ENCODE results near the gene MAGEA4. TPM values are rescaled to one million over a fixed set of nuclear protein-coding genes. Genes with fewer than 3 reads are reported as not detected.
"Not testable (repeated sequence)": the region's sequence is repeated elsewhere in the genome, so short reads cannot be mapped to it uniquely, and the experiment has no call there.

MAGEA4 gene
- total RNA-seq, 2 experiments from 2014 or later: not detected

DNA sequence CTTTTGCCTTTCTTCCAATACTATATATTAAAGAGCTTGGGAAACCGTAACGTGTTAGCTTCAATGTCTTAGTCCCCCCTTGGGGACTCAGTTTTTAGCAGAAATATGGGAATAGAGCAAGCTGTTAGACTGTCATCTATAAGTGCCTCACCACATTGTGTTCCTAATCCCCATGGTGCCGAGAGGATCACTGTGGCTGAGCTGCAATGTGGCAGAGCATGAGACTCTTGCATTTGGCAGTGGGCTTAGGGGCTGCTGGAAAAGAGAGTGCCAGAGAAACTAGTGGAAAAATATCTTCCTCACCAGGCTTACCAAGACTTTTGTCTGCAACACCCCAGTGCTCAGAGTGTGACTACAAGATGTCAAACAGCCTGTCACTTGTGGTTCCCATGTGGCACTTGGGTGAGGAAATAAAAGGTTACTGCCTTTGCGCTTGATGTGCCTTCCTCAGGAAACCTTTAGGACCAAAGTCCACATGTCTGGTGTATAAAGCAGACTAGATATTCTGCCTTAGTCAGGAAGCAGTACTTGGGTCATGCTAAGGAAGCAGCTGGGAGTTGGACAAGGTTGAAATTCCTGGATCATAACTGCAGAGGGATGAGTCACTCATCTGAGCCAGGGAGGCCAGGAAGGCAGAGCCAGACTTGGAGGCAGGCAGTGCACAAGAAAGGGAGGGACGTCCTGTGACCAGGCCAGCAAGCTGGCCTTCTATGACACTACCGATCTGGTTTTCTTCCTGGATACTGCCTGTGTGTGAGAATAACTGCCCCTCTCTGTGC lies 9.7 kb upstream of the MAGEA4 start:
- CTCF ChIA-PET: no interaction called here
- no peak for DNase-seq
- POLR2A ChIA-PET: no interaction called here
- Mint-ChIP-seq H3K36me3 (no peaks in the 10 kb centered on the region), H3K27me3 (no peaks in the 10 kb centered on the region), H3K27ac (no peak overlapping the region), H3K9me3 (no peaks in the 10 kb centered on the region), H3K4me3 (no peak overlapping the region), H3K4me1 (ENCODE audit: low read depth) (no peaks in the 10 kb centered on the region)
- intact Hi-C loops (cut with micrococcal nuclease): no loop called here

GRCh38 chrX:151904989-151905388 lies 7.7 kb upstream of the MAGEA4 start:
- Mint-ChIP-seq H3K9me3 (no peaks in the 10 kb centered on the region), H3K27ac (no peak overlapping the region), H3K27me3 (no peaks in the 10 kb centered on the region), H3K4me1 (ENCODE audit: low read depth) (no peaks in the 10 kb centered on the region), H3K4me3 (no peak overlapping the region), H3K36me3 (no peaks in the 10 kb centered on the region)
- DNase-seq: no peak
- ChIA-PET CTCF (no interaction called here), POLR2A (no interaction called here)
- intact Hi-C loops (cut with micrococcal nuclease): no loop called here

DNA sequence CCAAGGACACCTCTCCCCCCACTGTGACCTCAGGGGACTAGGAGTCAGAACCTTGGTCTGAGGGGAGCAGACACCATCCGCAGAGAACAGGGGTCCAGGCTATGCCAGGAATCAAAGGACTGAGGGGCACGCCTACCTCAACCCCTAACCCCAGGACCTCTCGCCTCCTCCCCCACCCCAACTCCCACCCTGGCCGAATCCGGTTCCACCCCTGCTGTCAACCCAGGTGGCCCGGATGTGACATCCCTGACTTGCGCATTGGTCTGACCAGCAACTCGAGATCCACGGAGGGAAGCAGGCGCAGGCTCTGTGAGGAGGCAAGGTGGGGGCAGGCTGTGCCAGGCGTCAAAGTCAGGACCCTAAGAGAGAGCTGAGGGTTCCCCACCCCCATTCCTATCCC lies 468 bp upstream of the MAGEA4 start:
- DNase-seq: no peak
- ChIA-PET POLR2A (no interaction called here), CTCF (no interaction called here)
- intact Hi-C loops (cut with micrococcal nuclease): no loop called here
- no peaks in the 10 kb centered on the region for H3K9me3 Mint-ChIP-seq
- no peak overlapping the region for H3K27ac Mint-ChIP-seq
- no peaks in the 10 kb centered on the region for H3K36me3 Mint-ChIP-seq
- no peak overlapping the region for H3K4me3 Mint-ChIP-seq
- H3K27me3 Mint-ChIP-seq: no peaks in the 10 kb centered on the region
- H3K4me1 Mint-ChIP-seq (ENCODE audit: low read depth): no peaks in the 10 kb centered on the region

- H3K27ac Mint-ChIP-seq; DNase-seq; intact Hi-C loops (cut with micrococcal nuclease); H3K4me3 Mint-ChIP-seq; H3K4me1 Mint-ChIP-seq (ENCODE audit: low read depth); CTCF ChIA-PET; POLR2A ChIA-PET; H3K9me3 Mint-ChIP-seq; H3K36me3 Mint-ChIP-seq; H3K27me3 Mint-ChIP-seq: not testable (repeated sequence)
These were observed 6.0 kb downstream of the MAGEA4 start for GRCh38 chrX:151918736-151919135.

- Mint-ChIP-seq H3K27ac (no peak overlapping the region), H3K4me3 (no peak overlapping the region), H3K36me3 (no peaks in the 10 kb centered on the region), H3K27me3 (no peaks in the 10 kb centered on the region), H3K4me1 (ENCODE audit: low read depth) (no peaks in the 10 kb centered on the region), H3K9me3 (no peaks in the 10 kb centered on the region)
- DNase-seq: no peak
- POLR2A ChIA-PET: no interaction called here
- intact Hi-C loops (cut with micrococcal nuclease): no loop called here
- CTCF ChIA-PET: no interaction called here
These were observed 6.9 kb downstream of the MAGEA4 start for GRCh38 chrX:151919610-151920009.

GRCh38 chrX:151920101-151920500 lies 7.4 kb downstream of the MAGEA4 start:
- Mint-ChIP-seq H3K27me3 (no peaks in the 10 kb centered on the region), H3K4me1 (ENCODE audit: low read depth) (no peaks in the 10 kb centered on the region), H3K9me3 (no peaks in the 10 kb centered on the region), H3K36me3 (no peaks in the 10 kb centered on the region), H3K27ac (no peak overlapping the region), H3K4me3 (no peak overlapping the region)
- ChIA-PET CTCF (no interaction called here), POLR2A (no interaction called here)
- DNase-seq: no peak
- intact Hi-C loops (cut with micrococcal nuclease): no loop called here

GRCh38 chrX:151920530-151920929 lies 7.8 kb downstream of the MAGEA4 start:
- no peaks in the 10 kb centered on the region for H3K9me3 Mint-ChIP-seq
- H3K4me3 Mint-ChIP-seq: no peak overlapping the region
- ChIA-PET CTCF (no interaction called here), POLR2A (no interaction called here)
- no peak for DNase-seq
- no peaks in the 10 kb centered on the region for H3K27me3 Mint-ChIP-seq
- no peak overlapping the region for H3K27ac Mint-ChIP-seq
- intact Hi-C loops (cut with micrococcal nuclease): no loop called here
- H3K36me3 Mint-ChIP-seq: no peaks in the 10 kb centered on the region
- H3K4me1 Mint-ChIP-seq (ENCODE audit: low read depth): no peaks in the 10 kb centered on the region

GRCh38 chrX:151921292-151921691 lies 8.6 kb downstream of the MAGEA4 start:
- ChIA-PET POLR2A (no interaction called here), CTCF (no interaction called here)
- no peaks in the 10 kb centered on the region for H3K27me3 Mint-ChIP-seq
- no peak overlapping the region for H3K4me3 Mint-ChIP-seq
- intact Hi-C loops (cut with micrococcal nuclease): no loop called here
- no peaks in the 10 kb centered on the region for H3K9me3 Mint-ChIP-seq
- DNase-seq: no peak
- H3K36me3 Mint-ChIP-seq: no peaks in the 10 kb centered on the region
- H3K4me1 Mint-ChIP-seq (ENCODE audit: low read depth): no peaks in the 10 kb centered on the region
- no peak overlapping the region for H3K27ac Mint-ChIP-seq

- intact Hi-C loops (cut with micrococcal nuclease): no loop called here
- no peak overlapping the region for H3K27ac Mint-ChIP-seq
- CTCF ChIA-PET: no interaction called here
These were observed 9.2 kb downstream of the MAGEA4 start for GRCh38 chrX:151921866-151922265.

DNA sequence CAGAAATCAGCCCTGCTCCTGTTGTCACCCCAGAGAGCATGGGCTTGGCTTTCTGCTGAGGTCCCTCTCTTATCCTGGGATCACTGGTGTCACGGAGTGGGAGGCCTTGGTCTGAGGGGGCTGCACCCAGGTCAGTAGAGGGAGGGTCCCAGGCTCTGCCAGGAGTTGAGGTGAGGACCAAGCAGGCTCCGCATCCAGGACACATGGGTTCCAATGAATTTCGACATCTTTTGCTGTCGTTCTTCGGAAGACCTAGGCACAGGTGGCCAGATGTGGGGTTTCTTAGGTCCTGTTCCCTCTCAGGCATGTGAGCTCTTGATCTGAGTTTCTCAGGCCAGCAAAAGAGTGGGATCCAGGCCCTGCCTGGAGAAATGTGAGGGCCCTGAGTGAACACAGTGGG lies 10.0 kb downstream of the MAGEA4 start:
- DNase-seq: no peak
- Mint-ChIP-seq H3K27me3 (no peaks in the 10 kb centered on the region), H3K9me3 (no peaks in the 10 kb centered on the region), H3K36me3 (no peaks in the 10 kb centered on the region), H3K27ac (no peak overlapping the region), H3K4me1 (ENCODE audit: low read depth) (no peaks in the 10 kb centered on the region), H3K4me3 (no peak overlapping the region)
- CTCF ChIA-PET: no interaction called here
- intact Hi-C loops (cut with micrococcal nuclease): no loop called here
- POLR2A ChIA-PET: no interaction called here

More at GRCh38 chrX:151921866-151922265, 9.2 kb downstream of the MAGEA4 start:
- H3K4me1 Mint-ChIP-seq (ENCODE audit: low read depth): no peaks in the 10 kb centered on the region
- DNase-seq: no peak
- H3K4me3 Mint-ChIP-seq: no peak overlapping the region
- no peaks in the 10 kb centered on the region for H3K27me3 Mint-ChIP-seq
- H3K36me3 Mint-ChIP-seq: no peaks in the 10 kb centered on the region
- no peaks in the 10 kb centered on the region for H3K9me3 Mint-ChIP-seq
- POLR2A ChIA-PET: no interaction called here

DNA sequence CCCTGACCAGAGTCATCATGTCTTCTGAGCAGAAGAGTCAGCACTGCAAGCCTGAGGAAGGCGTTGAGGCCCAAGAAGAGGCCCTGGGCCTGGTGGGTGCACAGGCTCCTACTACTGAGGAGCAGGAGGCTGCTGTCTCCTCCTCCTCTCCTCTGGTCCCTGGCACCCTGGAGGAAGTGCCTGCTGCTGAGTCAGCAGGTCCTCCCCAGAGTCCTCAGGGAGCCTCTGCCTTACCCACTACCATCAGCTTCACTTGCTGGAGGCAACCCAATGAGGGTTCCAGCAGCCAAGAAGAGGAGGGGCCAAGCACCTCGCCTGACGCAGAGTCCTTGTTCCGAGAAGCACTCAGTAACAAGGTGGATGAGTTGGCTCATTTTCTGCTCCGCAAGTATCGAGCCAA lies 11.0 kb downstream of the MAGEA4 start:
- no peak for DNase-seq
- Mint-ChIP-seq H3K27me3 (no peaks in the 10 kb centered on the region), H3K27ac (no peak overlapping the region), H3K9me3 (no peaks in the 10 kb centered on the region), H3K4me3 (no peak overlapping the region), H3K4me1 (ENCODE audit: low read depth) (no peaks in the 10 kb centered on the region), H3K36me3 (no peaks in the 10 kb centered on the region)
- ChIA-PET CTCF (no interaction called here), POLR2A (no interaction called here)
- intact Hi-C loops (cut with micrococcal nuclease): no loop called here

DNA sequence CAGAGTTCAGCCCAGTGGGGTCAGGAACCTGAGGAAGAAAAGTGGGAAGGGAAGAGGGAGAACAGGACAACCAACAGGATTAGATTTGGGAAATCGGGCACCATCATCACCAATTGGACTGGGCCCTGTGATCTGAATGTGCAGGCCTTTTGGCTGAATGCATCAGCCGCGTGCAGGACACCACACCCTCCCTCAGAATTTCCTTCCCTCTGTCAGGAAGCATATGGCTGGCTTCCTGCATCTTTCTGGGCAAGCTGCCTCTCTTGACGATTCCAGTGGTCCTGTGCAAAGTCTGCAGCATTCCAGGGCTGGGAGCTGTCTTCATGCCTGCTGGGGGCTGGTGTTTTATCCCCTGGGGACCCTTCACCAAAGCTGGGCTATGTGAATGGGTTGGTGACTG lies 16.4 kb downstream of the MAGEA4 start:
- intact Hi-C loops (cut with micrococcal nuclease): no loop called here
- ChIA-PET POLR2A (no interaction called here), CTCF (no interaction called here)
- H3K9me3 Mint-ChIP-seq: no peaks in the 10 kb centered on the region
- H3K4me3 Mint-ChIP-seq: no peak overlapping the region
- H3K36me3 Mint-ChIP-seq: no peaks in the 10 kb centered on the region
- no peak overlapping the region for H3K27ac Mint-ChIP-seq
- no peak for DNase-seq
- no peaks in the 10 kb centered on the region for H3K4me1 Mint-ChIP-seq (ENCODE audit: low read depth)
- H3K27me3 Mint-ChIP-seq: no peaks in the 10 kb centered on the region

- Mint-ChIP-seq H3K4me3 (no peak overlapping the region), H3K27me3 (no peaks in the 10 kb centered on the region), H3K4me1 (ENCODE audit: low read depth) (no peaks in the 10 kb centered on the region), H3K27ac (no peak overlapping the region), H3K36me3 (no peaks in the 10 kb centered on the region), H3K9me3 (no peaks in the 10 kb centered on the region)
- no peak for DNase-seq
- ChIA-PET POLR2A (no interaction called here), CTCF (no interaction called here)
- intact Hi-C loops (cut with micrococcal nuclease): no loop called here
These were observed 22.7 kb downstream of the MAGEA4 start for GRCh38 chrX:151935358-151935757.
